DND-41 (cell line): ENCODE measurements around the gene ANGPTL8.

Source experiments
- ATAC-seq: fragments of 200-7000 bp; cut with Tn5 transposase; 3 replicates; pipeline ENCODE4 v1.9.1; 2021; ENCODE audit warnings: low read depth; ENCODE audit not compliant: insufficient read depth
- DNase-seq: peaks from one replicate; pipeline ENCODE4 v3.0.0-alpha.2; 2020
- H2AFZ ChIP-seq: 2 replicates; pipeline ENCODE4 v1.6.0; 2012; ENCODE audit warnings: low read depth, low read length
- H3K27ac ChIP-seq: 2 replicates; pipeline ENCODE4 v1.5.1; 2012; ENCODE audit warnings: low read length, inconsistent platforms
- H3K27me3 ChIP-seq: fragments of 200-600 bp; sonication (generic); 2 replicates; pipeline ENCODE4 v1.6.0; 2012; ENCODE audit warnings: low read length, mild to moderate bottlenecking, inconsistent platforms; ENCODE audit not compliant: insufficient read depth, poor library complexity
- H3K36me3 ChIP-seq: 2 replicates; pipeline ENCODE4 v1.5.1; 2012; ENCODE audit warnings: low read length, inconsistent platforms; ENCODE audit not compliant: insufficient read depth
- H3K4me1 ChIP-seq: 2 replicates; pipeline ENCODE4 v1.5.1; 2012; ENCODE audit warnings: mild to moderate bottlenecking, low read length; ENCODE audit not compliant: insufficient read depth
- H3K4me2 ChIP-seq: 2 replicates; pipeline ENCODE4 v1.6.0; 2012; ENCODE audit warnings: mild to moderate bottlenecking, moderate library complexity, low read length, inconsistent platforms; ENCODE audit not compliant: insufficient read depth
- H3K4me3 ChIP-seq, 2 experiments: fragments of 200-600 bp in 1 of 2; shearing (Covaris generic) in 1 of 2; 2 replicates each; pipeline ENCODE4 v1.5.1; 2012 to 2016; ENCODE audit warnings: inconsistent platforms in 2 of 2, low read length in 2 of 2, mild to moderate bottlenecking in 2 of 2, low read depth in 1 of 2, moderate library complexity in 1 of 2
- H3K79me2 ChIP-seq: 2 replicates; pipeline ENCODE4 v1.6.0; 2012; ENCODE audit warnings: low read length, inconsistent platforms; ENCODE audit not compliant: insufficient read depth
- H3K9ac ChIP-seq: 2 replicates; pipeline ENCODE4 v1.6.0; 2012; ENCODE audit warnings: low read depth, mild to moderate bottlenecking, inconsistent platforms, low read length, moderate library complexity
- H3K9me3 ChIP-seq: 2 replicates; pipeline ENCODE4 v1.5.1; 2012; ENCODE audit warnings: low read length, moderate library complexity, mild to moderate bottlenecking, inconsistent platforms; ENCODE audit not compliant: insufficient read depth, severe bottlenecking
- H4K20me1 ChIP-seq: 2 replicates; pipeline ENCODE4 v1.6.0; 2012; ENCODE audit warnings: low read length; ENCODE audit not compliant: insufficient read depth
- EZH2 ChIP-seq: IDR thresholded peaks from 3 replicates; pipeline ENCODE4 v1.6.1; 2012; ENCODE audit warnings: borderline replicate concordance, low read depth, mild to moderate bottlenecking, moderate library complexity, low read length, inconsistent platforms; ENCODE audit not compliant: severe bottlenecking
- TF ChIP-seq, protein P1 (sequence below): IDR thresholded peaks from 2 replicates; pipeline ENCODE4 v1.5.1; 2012; ENCODE audit warnings: borderline replicate concordance, low read length, moderate library complexity, mild to moderate bottlenecking; ENCODE audit not compliant: poor library complexity, severe bottlenecking; ENCODE audit errors: extremely low read depth

The ANGPTL8 gene

DNA sequence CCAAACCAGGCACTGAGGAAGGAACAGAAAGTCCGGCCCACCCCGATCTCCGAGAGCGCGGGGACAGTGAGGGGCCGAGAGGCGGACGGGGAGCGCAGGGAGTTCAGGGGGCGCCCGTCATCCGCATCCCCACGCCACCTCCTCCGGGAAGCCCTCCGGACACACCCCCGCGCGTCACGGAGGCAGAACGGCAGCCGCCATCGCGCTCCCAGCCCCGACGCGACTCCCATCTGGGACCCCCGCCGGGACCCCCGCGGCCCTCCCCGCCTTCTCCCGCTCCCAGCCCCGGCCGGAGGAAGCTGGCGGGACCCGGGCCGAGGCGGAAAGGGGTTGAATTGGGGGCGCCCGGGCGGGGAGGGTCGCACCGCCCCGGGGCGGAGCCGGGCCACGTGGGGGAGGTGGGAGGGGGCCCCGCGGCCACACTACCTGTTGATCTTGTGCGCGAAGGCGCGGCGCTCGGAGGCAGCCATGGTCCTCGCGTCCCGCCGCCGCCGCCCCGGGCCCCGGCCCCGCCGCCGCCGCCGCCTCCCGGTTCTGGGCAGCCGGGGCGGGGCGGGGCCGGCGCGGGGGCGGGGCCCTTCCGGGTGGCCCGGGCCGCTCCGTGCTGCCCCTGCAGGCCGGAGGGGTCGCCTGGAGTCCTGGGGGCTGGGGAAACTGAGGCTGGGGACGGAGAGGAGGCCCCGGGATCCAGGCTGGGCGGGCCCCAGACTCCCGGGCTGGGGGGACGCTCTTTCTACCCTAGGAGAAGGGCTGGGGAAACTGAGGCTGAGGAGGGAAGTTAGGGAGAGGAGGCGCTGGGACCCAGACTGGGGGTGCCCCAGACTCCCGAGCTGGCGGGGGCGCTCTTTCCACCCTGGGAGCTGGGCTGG lies 22.8 kb downstream of the ANGPTL8 start, which contains the start of gene DOCK6:
Gene DOCK6 (minus strand): TSS at position 554 of the 869 bp plus-strand sequence. CDS start 84 bp downstream, at position 470.
- H3K4me3 ChIP-seq, result no peak within 1 kb of the TSS
- H3K4me1 ChIP-seq, result no peaks in the 10 kb centered on the region
- TF ChIP-seq, protein P1, sequence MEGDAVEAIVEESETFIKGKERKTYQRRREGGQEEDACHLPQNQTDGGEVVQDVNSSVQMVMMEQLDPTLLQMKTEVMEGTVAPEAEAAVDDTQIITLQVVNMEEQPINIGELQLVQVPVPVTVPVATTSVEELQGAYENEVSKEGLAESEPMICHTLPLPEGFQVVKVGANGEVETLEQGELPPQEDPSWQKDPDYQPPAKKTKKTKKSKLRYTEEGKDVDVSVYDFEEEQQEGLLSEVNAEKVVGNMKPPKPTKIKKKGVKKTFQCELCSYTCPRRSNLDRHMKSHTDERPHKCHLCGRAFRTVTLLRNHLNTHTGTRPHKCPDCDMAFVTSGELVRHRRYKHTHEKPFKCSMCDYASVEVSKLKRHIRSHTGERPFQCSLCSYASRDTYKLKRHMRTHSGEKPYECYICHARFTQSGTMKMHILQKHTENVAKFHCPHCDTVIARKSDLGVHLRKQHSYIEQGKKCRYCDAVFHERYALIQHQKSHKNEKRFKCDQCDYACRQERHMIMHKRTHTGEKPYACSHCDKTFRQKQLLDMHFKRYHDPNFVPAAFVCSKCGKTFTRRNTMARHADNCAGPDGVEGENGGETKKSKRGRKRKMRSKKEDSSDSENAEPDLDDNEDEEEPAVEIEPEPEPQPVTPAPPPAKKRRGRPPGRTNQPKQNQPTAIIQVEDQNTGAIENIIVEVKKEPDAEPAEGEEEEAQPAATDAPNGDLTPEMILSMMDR, result no peak
- H3K36me3 ChIP-seq, result no peaks in the 10 kb centered on the region
- no peak within 1 kb of the TSS for H3K9ac ChIP-seq
- H2AFZ ChIP-seq, result no peak within 1 kb of the TSS
- H3K9me3 ChIP-seq, result no peaks in the 10 kb centered on the region
- no peak within 1 kb of the TSS for H3K4me2 ChIP-seq
- DNase-seq (no peak), ATAC-seq (no peak)
- no peaks in the 10 kb centered on the region for H4K20me1 ChIP-seq
- H3K79me2 ChIP-seq, result no peaks in the 10 kb centered on the region
- peaks cover 7% of the 10 kb centered on the region for H3K27me3 ChIP-seq
- H3K27ac ChIP-seq, result no peak within 1 kb of the TSS

- ATAC-seq (no peak), DNase-seq (no peak)
- H3K79me2 ChIP-seq, result no peaks in the 10 kb centered on the region
- no peak overlapping the region for H3K27ac ChIP-seq
- H3K27me3 ChIP-seq, result peaks cover 13% of the 10 kb centered on the region
- TF ChIP-seq, protein P1, result no peak
- no peak for TF ChIP-seq EZH2
- H2AFZ ChIP-seq, result no peak overlapping the region
- no peak overlapping the region for H3K4me2 ChIP-seq
- no peak overlapping the region for H3K9ac ChIP-seq
- no peaks in the 10 kb centered on the region for H3K36me3 ChIP-seq
- no peaks in the 10 kb centered on the region for H3K9me3 ChIP-seq
- H3K4me3 ChIP-seq, result no peak overlapping the region
- H4K20me1 ChIP-seq, result peaks cover 7% of the 10 kb centered on the region; the same call in 1 of the 2 replicates
- no peaks in the 10 kb centered on the region for H3K4me1 ChIP-seq
These were observed 24.3 kb downstream of the ANGPTL8 start for GRCh38 chr19:11263726-11264125.

GRCh38 chr19:11264452-11265176 lies 25.2 kb downstream of the ANGPTL8 start:
- no peak for ATAC-seq
- H3K4me1 ChIP-seq, result no peaks in the 10 kb centered on the region
- TF ChIP-seq, protein P1, result no peak
- TF ChIP-seq EZH2, result no peak

More at GRCh38 chr19:11264452-11265176, 25.2 kb downstream of the ANGPTL8 start:
- no peak overlapping the region for H3K9ac ChIP-seq
- H3K36me3 ChIP-seq, result no peaks in the 10 kb centered on the region
- no peak overlapping the region for H3K27ac ChIP-seq
- no peak overlapping the region for H3K4me2 ChIP-seq
- no peak for DNase-seq
- no peaks in the 10 kb centered on the region for H3K79me2 ChIP-seq
- peaks cover 13% of the 10 kb centered on the region for H3K27me3 ChIP-seq
- H3K4me3 ChIP-seq, result no peak overlapping the region
- H3K9me3 ChIP-seq, result no peaks in the 10 kb centered on the region
- H4K20me1 ChIP-seq, result peaks cover 7% of the 10 kb centered on the region; the same call in 1 of the 2 replicates
- no peak overlapping the region for H2AFZ ChIP-seq
